IMR-90 (cell line): Measurements from ENCODE around the gene PMEPA1. TPM values are rescaled to one million over a fixed set of nuclear protein-coding genes. Genes with fewer than 3 reads are reported as not detected.

ENCODE experiments used
- ATAC-seq: fragments of 200-7000 bp; cut with Tn5 transposase; 2 replicates; pipeline ENCODE4 v1.9.1; 2020; ENCODE audit warnings: low read depth, mild to moderate bottlenecking, moderate library complexity
- BruUV-seq: library from RNA; stranded (reverse); fragments of 400-500 nt; replicated peaks from 2 replicates; lab custom pipeline; 2021; lab: Mats Ljungman, UMichigan
- CTCF ChIA-PET: fragments of 300-600 bp; formaldehyde crosslinking; extraction: SDS; loops from one replicate; lab custom pipeline; 2021; ENCODE audit warnings: antibody characterized with exemption; lab: Yijun Ruan, JAX
- POLR2A ChIA-PET: fragments of 300-600 bp; sonication (Branson Sonifier 250); formaldehyde crosslinking; loops from one replicate; lab custom pipeline; 2022; ENCODE audit warnings: antibody characterized with exemption; ENCODE audit not compliant: unreplicated experiment; lab: Charles Lee
- DNase-seq: peaks from one replicate; pipeline ENCODE4 v3.0.0; 2013
- H2AFZ ChIP-seq: replicated peaks from 2 replicates; pipeline ENCODE3; 2013; ENCODE audit warnings: low read length, mild to moderate bottlenecking; ENCODE audit not compliant: poor library complexity
- H2AK5ac ChIP-seq: 2 replicates; pipeline ENCODE4 v1.6.1; 2013; ENCODE audit warnings: low read depth, low read length, inconsistent platforms
- H2AK9ac ChIP-seq: replicated peaks from 2 replicates; pipeline ENCODE3; 2013; ENCODE audit warnings: mild to moderate bottlenecking, low read depth, low read length, moderate library complexity; ENCODE audit not compliant: poor library complexity
- H2BK120ac ChIP-seq: 2 replicates; pipeline ENCODE4 v1.6.1; 2013; ENCODE audit warnings: low read depth, low read length, inconsistent platforms
- H2BK15ac ChIP-seq: 3 replicates; pipeline ENCODE4 v1.6.1; 2013; ENCODE audit warnings: low read depth, low read length, inconsistent platforms
- H2BK20ac ChIP-seq: 2 replicates; pipeline ENCODE4 v1.6.1; 2013; ENCODE audit warnings: low read depth, mild to moderate bottlenecking, inconsistent platforms, low read length, moderate library complexity
- H2BK5ac ChIP-seq: 2 replicates; pipeline ENCODE4 v1.6.1; 2013; ENCODE audit warnings: mild to moderate bottlenecking, low read depth, low read length, inconsistent platforms; ENCODE audit not compliant: poor library complexity, severe bottlenecking
- H3K14ac ChIP-seq: replicated peaks from 2 replicates; pipeline ENCODE4 v1.6.1; 2013; ENCODE audit warnings: low read depth, low read length, inconsistent platforms
- H3K18ac ChIP-seq: 2 replicates; pipeline ENCODE4 v1.6.1; 2013; ENCODE audit warnings: low read depth, low read length, control low read depth
- H3K23ac ChIP-seq: 2 replicates; pipeline ENCODE4 v1.6.1; 2013; ENCODE audit warnings: low read depth, low read length, inconsistent platforms
- H3K27ac ChIP-seq: 2 replicates; pipeline ENCODE4 v1.5.1; 2013; ENCODE audit warnings: mild to moderate bottlenecking, control low read depth, low read length; ENCODE audit not compliant: insufficient read depth
- H3K27me3 ChIP-seq: 2 replicates; pipeline ENCODE4 v1.6.1; 2013; ENCODE audit warnings: low read length; ENCODE audit not compliant: control insufficient read depth, insufficient read depth
- H3K36me3 ChIP-seq: 2 replicates; pipeline ENCODE4 v1.6.1; 2013; ENCODE audit warnings: low read length, mixed read lengths; ENCODE audit not compliant: control insufficient read depth, insufficient read depth
- H3K4ac ChIP-seq: 2 replicates; pipeline ENCODE4 v1.6.1; 2013; ENCODE audit warnings: low read depth, low read length, inconsistent platforms
- H3K4me1 ChIP-seq: 2 replicates; pipeline ENCODE4 v1.6.1; 2013; ENCODE audit warnings: low read length, mixed read lengths; ENCODE audit not compliant: control insufficient read depth, insufficient read depth
- H3K4me2 ChIP-seq: 2 replicates; pipeline ENCODE4 v1.6.1; 2013; ENCODE audit warnings: low read depth, mild to moderate bottlenecking, control low read depth, low read length, moderate library complexity
- H3K4me3 ChIP-seq: 2 replicates; pipeline ENCODE4 v1.5.1; 2013; ENCODE audit warnings: low read depth, mild to moderate bottlenecking, control low read depth, low read length, moderate library complexity; ENCODE audit not compliant: insufficient read depth
- H3K56ac ChIP-seq: 2 replicates; pipeline ENCODE4 v1.6.1; 2013; ENCODE audit warnings: low read length, inconsistent platforms; ENCODE audit not compliant: insufficient read depth; ENCODE audit errors: extremely low read depth
- H3K79me1 ChIP-seq, 2 experiments: 2 replicates each; pipeline ENCODE4 v1.6.1; 2013; ENCODE audit warnings: low read length in 2 of 2, inconsistent platforms in 1 of 2, low read depth in 1 of 2
- H3K9ac ChIP-seq: 2 replicates; pipeline ENCODE4 v1.6.1; 2013; ENCODE audit warnings: low read depth, low read length, control low read depth
- H3K9me1 ChIP-seq: 2 replicates; pipeline ENCODE4 v1.6.1; 2013; ENCODE audit warnings: low read length, inconsistent platforms; ENCODE audit not compliant: insufficient read depth
- H3K9me3 ChIP-seq: 2 replicates; pipeline ENCODE4 v1.6.1; 2013; ENCODE audit warnings: low read length; ENCODE audit not compliant: control insufficient read depth, insufficient read depth
- H4K20me1 ChIP-seq: 2 replicates; pipeline ENCODE4 v1.6.1; 2013; ENCODE audit warnings: low read length, inconsistent platforms; ENCODE audit not compliant: insufficient read depth
- H4K5ac ChIP-seq: 2 replicates; pipeline ENCODE4 v1.6.1; 2013; ENCODE audit warnings: mild to moderate bottlenecking, low read depth, low read length, control low read depth
- H4K8ac ChIP-seq, 2 experiments: 2 replicates each; pipeline ENCODE4 v1.6.1; 2013; ENCODE audit warnings: low read depth in 2 of 2, low read length in 2 of 2, control low read depth in 1 of 2, inconsistent platforms in 1 of 2
- H4K91ac ChIP-seq: 2 replicates; pipeline ENCODE4 v1.6.1; 2013; ENCODE audit warnings: low read depth, low read length, inconsistent platforms; ENCODE audit not compliant: insufficient read depth
- CEBPB ChIP-seq: IDR thresholded peaks from 2 replicates; pipeline ENCODE4 v1.6.1; 2012; ENCODE audit warnings: low read depth, low read length, improper control_type of control experiment
- MAZ ChIP-seq: IDR thresholded peaks from 2 replicates; pipeline ENCODE4 v1.6.1; 2012; ENCODE audit warnings: low read depth, mild to moderate bottlenecking, low read length, improper control_type of control experiment, moderate library complexity, borderline replicate concordance
- POLR2A ChIP-seq: IDR thresholded peaks from 2 replicates; pipeline ENCODE4 v1.6.1; 2012; ENCODE audit warnings: mild to moderate bottlenecking, low read depth, low read length
- RCOR1 ChIP-seq: IDR thresholded peaks from 2 replicates; pipeline ENCODE4 v1.6.1; 2012; ENCODE audit warnings: mild to moderate bottlenecking, low read length, improper control_type of control experiment; ENCODE audit not compliant: insufficient replicate concordance
- WGBS, 2 experiments: methylation state at CpG; one replicate each; pipeline versions ENCODE4 v1.1.5 to v1.1.7; 2013; ENCODE audit warnings: missing lambda C conversion rate in 2 of 2; ENCODE audit not compliant: insufficient read length in 1 of 2; ENCODE audit errors: extremely low coverage in 2 of 2; 5-methylcytosine and 5-hydroxymethylcytosine counted together
- dilution Hi-C: fragments of 300-500 bp; cut with HindIII; formaldehyde crosslinking; loops from one replicate; pipeline ENCODE4 v1.14.3; 2018; ENCODE audit warnings: low sequenced_read_pairs; ENCODE audit not compliant: unreplicated experiment
- in situ Hi-C: fragments of 300-500 bp; cut with MboI; formaldehyde crosslinking; loops from 3 replicates; pipeline ENCODE4 v1.14.3; 2019; ENCODE audit warnings: low sequenced_read_pairs, inconsistent platforms, mixed read lengths
- intact Hi-C: fragments of 100-400 bp; cut with micrococcal nuclease; formaldehyde crosslinking; loops from 2 replicates; pipeline ENCODE4 v1.10.0; 2022
- polyA plus RNA-seq, 3 experiments: library from polyadenylated mRNA; depleted of rRNA; stranded (reverse); fragments of >200 nt; gene quantifications; 2 replicates each; pipeline ENCODE4 v1.2.3, GENCODE V29; 2012; ENCODE audit warnings: low replicate concordance in 1 of 3
- total RNA-seq: library from RNA; depleted of rRNA; stranded (reverse); fragments of >200 nt; gene quantifications from 2 replicates; pipeline ENCODE4 v1.2.3, GENCODE V29; 2012

PMEPA1 gene
- total and polyA plus RNA-seq, 2 of the 4 experiments (the other 2 are of a cell fraction) = 2.0 to 6.9 TPM

DNA sequence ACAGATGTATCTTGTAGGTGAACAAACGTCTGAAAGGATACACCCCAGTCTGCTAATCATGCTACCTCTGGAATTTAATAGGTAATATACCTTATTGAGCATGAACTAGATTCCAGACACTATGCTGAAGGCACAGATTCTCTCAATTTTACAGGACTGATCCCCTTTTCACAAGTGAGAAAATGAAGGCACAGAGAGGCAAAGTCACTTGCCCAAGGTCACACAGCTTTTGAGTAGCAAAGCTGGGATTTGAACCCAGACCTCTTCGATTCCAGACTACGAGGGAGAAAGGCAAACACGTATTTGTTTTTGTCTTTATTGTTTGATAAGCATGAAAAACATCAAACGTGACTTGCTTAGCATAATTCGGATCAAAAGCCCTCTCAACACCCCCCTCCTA, 34.4 kb upstream of the PMEPA1 start:
- H3K9me1 ChIP-seq = no peaks in the 10 kb centered on the region
- no peak overlapping the region for H4K5ac ChIP-seq
- H4K20me1 ChIP-seq = no peaks in the 10 kb centered on the region; the same call in 1 of the 2 replicates
- no peaks in the 10 kb centered on the region for H3K9me3 ChIP-seq
- intact Hi-C loops = no loop called here
- H3K14ac ChIP-seq = no peak overlapping the region
- no peak overlapping the region for H3K23ac ChIP-seq
- peaks cover 15% of the 10 kb centered on the region for H3K27me3 ChIP-seq
- no peak overlapping the region for H3K56ac ChIP-seq
- no peak overlapping the region for H4K91ac ChIP-seq
- CTCF ChIA-PET = no interaction called here
- ATAC-seq = no peak
- no peak overlapping the region for H4K8ac ChIP-seq
- no peak overlapping the region for H2AK9ac ChIP-seq
- H2BK120ac ChIP-seq = no peak overlapping the region
- no peaks in the 10 kb centered on the region for H3K36me3 ChIP-seq
- no peak for DNase-seq
- H3K4me3 ChIP-seq = no peak overlapping the region
- no peak overlapping the region for H2BK20ac ChIP-seq
- H3K79me1 ChIP-seq = no peaks in the 10 kb centered on the region
- H3K9ac ChIP-seq = no peak overlapping the region
- POLR2A ChIA-PET = no interaction called here
- in situ Hi-C loops = no loop called here
- BruUV-seq = no TSS peak
- dilution Hi-C loops = no loop called here
- no peak overlapping the region for H3K4me2 ChIP-seq
- H3K4me1 ChIP-seq = peaks cover 4% of the 10 kb centered on the region
- H2AK5ac ChIP-seq = no peak overlapping the region
- no peak overlapping the region for H3K4ac ChIP-seq
- no peak for TF ChIP-seq RCOR1
- TF ChIP-seq POLR2A = no peak
- no peak for TF ChIP-seq MAZ
- no peak for TF ChIP-seq CEBPB
- H3K27ac ChIP-seq = no peak overlapping the region
- WGBS, 2 experiments = no CpG with 5 or more reads among the region's 6 CpGs
- H2AFZ ChIP-seq = no peak overlapping the region
- no peak overlapping the region for H3K18ac ChIP-seq
- H2BK15ac ChIP-seq = no peak overlapping the region
- H2BK5ac ChIP-seq = no peak overlapping the region
